ENCODE results near the gene VASH2.

The VASH2 gene

GRCh38 chr1:212981025-212981495 lies 30.7 kb downstream of the VASH2 start:
- H3K27me3 ChIP-seq (replicated peaks; ENCODE audit: control insufficient read depth, insufficient read depth, low read length): no peaks in the 10 kb centered on the region
- no peak for DNase-seq (ENCODE audit: extremely low read depth, insufficient read length)
- H3K36me3 ChIP-seq (ENCODE audit: control insufficient read depth, insufficient read depth, low read length): peaks cover 13% of the 10 kb centered on the region
- TF ChIP-seq CTCF (IDR thresholded peaks at IDR 0.05; ENCODE audit: insufficient read depth, low read length, poor library complexity, severe bottlenecking): no peak
- H3K4me3 ChIP-seq (replicated peaks; ENCODE audit: low read depth, low read length): no peak overlapping the region

- DNase-seq (ENCODE audit: extremely low read depth, insufficient read length): peak; percentile 53
- no peak overlapping the region for H3K4me3 ChIP-seq (replicated peaks; ENCODE audit: low read depth, low read length)
- peaks cover 6% of the 10 kb centered on the region for H3K36me3 ChIP-seq (ENCODE audit: control insufficient read depth, insufficient read depth, low read length)
- no peaks in the 10 kb centered on the region for H3K27me3 ChIP-seq (replicated peaks; ENCODE audit: control insufficient read depth, insufficient read depth, low read length)
- TF ChIP-seq CTCF (IDR thresholded peaks at IDR 0.05; ENCODE audit: insufficient read depth, low read length, poor library complexity, severe bottlenecking): no peak
These were observed 31.4 kb downstream of the VASH2 start for GRCh38 chr1:212981571-212982328.

GRCh38 chr1:212982430-212983152 lies 32.2 kb downstream of the VASH2 start:
- TF ChIP-seq CTCF (IDR thresholded peaks at IDR 0.05; ENCODE audit: insufficient read depth, low read length, poor library complexity, severe bottlenecking): no peak
- no peak for DNase-seq (ENCODE audit: extremely low read depth, insufficient read length)
- no peak overlapping the region for H3K4me3 ChIP-seq (replicated peaks; ENCODE audit: low read depth, low read length)
- H3K36me3 ChIP-seq (ENCODE audit: control insufficient read depth, insufficient read depth, low read length): peaks cover 5% of the 10 kb centered on the region
- no peaks in the 10 kb centered on the region for H3K27me3 ChIP-seq (replicated peaks; ENCODE audit: control insufficient read depth, insufficient read depth, low read length)

- Histone ChIP-seq H3K4me3 (replicated peaks; ENCODE audit: low read depth, low read length) (no peak overlapping the region), H3K27me3 (replicated peaks; ENCODE audit: control insufficient read depth, insufficient read depth, low read length) (no peaks in the 10 kb centered on the region), H3K36me3 (ENCODE audit: control insufficient read depth, insufficient read depth, low read length) (peaks cover 5% of the 10 kb centered on the region)
- TF ChIP-seq CTCF (IDR thresholded peaks at IDR 0.05; ENCODE audit: insufficient read depth, low read length, poor library complexity, severe bottlenecking): no peak
- no peak for DNase-seq (ENCODE audit: extremely low read depth, insufficient read length)
These were observed 33.1 kb downstream of the VASH2 start for GRCh38 chr1:212983482-212983881.

DNA sequence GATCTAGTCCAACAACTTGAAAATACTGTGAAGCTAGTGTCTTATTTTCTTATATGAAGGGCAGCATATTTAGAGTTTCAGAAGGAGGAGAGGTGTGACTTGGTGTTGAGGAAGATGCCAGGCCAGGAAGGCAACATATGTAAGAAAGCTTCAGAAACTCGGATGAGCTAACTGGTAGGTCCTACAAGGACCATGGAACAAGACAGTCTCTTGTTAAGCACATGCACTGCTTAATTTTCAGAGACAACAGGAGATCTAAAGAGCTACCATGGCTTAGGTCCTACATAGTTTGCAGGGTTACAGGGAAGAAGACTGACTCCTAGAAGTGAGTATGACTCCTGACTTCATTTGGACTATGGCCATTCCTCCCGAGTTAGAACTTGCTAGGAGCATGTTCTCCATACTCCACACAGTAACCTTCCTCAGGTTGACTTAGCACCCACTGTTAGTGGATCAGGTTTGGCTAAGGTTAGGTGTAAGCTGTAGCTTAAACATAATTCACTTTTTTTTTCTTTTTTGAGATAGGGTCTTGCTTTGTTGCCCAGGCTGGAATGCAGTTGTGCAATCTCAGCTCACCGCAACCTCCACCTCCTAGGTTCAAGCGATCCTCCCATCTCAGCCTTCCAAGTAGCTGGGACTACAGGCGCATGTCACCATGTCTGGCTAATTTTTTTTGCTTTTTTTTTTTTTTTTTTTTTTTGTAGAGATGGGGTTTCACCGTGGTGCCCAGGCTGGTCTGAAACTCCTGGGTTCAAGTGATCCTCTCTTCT lies 34.4 kb downstream of the VASH2 start:
- no peak for TF ChIP-seq CTCF (IDR thresholded peaks at IDR 0.05; ENCODE audit: insufficient read depth, low read length, poor library complexity, severe bottlenecking)
- no peak for DNase-seq (ENCODE audit: extremely low read depth, insufficient read length)
- Histone ChIP-seq H3K27me3 (replicated peaks; ENCODE audit: control insufficient read depth, insufficient read depth, low read length) (no peaks in the 10 kb centered on the region), H3K36me3 (ENCODE audit: control insufficient read depth, insufficient read depth, low read length) (peaks cover 2% of the 10 kb centered on the region), H3K4me3 (replicated peaks; ENCODE audit: low read depth, low read length) (no peak overlapping the region)

Data from GM06990 (cell line).